GM19372 (cell line): ENCODE measurements around the gene ADAMTS16.

Experiments used
- ATAC-seq: cut with Tn5 transposase; IDR thresholded peaks from one replicate; pipeline ENCODE4 v1.9.1; 2021; ENCODE audit warnings: mild to moderate bottlenecking, low read depth, moderate library complexity; ENCODE audit not compliant: unreplicated experiment

Gene ADAMTS16

DNA sequence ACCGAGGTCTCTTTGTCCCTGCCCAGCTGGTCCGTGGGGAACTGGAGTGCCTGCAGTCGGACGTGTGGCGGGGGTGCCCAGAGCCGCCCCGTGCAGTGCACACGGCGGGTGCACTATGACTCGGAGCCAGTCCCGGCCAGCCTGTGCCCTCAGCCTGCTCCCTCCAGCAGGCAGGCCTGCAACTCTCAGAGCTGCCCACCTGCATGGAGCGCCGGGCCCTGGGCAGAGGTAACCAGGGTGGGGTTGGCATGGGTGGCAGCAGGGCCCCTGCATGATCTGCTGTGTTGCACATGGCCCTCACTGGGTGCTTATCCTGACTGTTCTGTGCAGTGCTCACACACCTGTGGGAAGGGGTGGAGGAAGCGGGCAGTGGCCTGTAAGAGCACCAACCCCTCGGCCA lies 163.1 kb downstream of the ADAMTS16 start:
- ATAC-seq, result no peak

DNA sequence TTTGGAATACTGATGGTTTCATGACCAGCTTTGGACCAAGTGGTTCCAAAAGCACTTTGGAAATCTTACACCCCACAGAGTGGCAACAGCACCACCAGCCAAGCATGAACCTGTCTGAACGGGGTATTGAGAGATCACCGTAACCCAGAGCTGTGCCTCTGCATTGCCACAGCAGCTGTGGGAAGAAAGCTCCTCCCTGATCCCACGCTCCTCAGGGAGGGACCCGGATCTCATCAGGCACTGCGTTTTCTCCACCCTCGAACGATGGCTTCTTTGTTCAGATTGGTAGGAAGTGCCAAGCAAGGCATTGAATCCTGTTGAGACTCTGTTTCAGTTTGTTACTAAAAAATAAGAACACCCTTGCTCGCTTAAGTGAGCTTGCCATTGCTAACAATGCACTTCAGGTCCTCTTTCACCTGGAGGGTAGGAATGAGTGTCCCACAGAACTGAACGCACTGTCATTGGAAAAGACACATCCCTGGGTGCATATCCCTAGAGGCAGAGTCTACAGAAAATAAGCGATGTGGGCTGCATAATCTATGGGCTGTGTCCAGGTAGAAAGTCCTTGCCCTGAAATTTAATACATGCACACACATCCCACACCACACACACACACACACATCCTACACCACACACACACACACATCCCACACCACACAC lies 164.4 kb downstream of the ADAMTS16 start:
- ATAC-seq, result no peak

DNA sequence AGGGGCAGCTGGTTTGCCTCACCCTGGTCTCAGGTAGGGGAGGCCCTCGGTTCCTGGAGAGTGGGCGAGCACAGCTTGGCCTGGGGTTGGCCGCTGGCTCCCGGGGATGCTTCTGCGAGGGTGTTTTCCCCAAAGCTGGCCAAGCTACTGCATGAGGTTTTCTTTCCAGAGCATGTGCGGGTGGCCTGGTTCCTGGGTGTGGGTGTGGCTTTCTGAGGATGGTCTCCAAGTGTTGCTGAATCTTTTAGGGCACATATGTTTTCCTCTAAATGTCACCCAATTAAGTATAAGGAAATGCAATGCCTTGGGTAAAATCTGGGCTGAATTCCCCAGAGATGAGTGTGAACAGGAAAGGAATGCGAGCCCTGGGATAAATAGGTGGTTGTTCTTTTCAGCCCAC lies 166.6 kb downstream of the ADAMTS16 start:
- ATAC-seq, result no peak

DNA sequence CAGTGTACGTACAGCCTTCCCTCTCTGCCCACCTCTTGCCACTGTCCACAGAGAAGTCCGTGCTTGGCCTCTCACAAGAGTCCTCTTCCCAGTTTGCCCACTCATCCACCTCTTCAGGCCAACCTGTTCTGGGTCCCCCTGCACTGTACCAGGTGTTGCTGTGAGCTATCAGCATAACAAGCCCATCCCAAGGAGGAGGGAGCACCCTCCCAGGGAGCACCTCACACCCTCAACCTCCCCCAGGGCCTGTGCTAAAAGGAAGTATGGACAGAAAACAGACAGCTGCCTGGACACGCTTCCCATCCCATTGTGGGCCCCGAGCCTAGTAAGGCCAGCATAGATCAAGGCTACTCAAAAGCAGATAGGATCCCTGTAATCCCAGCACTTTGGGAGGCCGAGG lies 168.2 kb downstream of the ADAMTS16 start:
- ATAC-seq, result no peak

DNA sequence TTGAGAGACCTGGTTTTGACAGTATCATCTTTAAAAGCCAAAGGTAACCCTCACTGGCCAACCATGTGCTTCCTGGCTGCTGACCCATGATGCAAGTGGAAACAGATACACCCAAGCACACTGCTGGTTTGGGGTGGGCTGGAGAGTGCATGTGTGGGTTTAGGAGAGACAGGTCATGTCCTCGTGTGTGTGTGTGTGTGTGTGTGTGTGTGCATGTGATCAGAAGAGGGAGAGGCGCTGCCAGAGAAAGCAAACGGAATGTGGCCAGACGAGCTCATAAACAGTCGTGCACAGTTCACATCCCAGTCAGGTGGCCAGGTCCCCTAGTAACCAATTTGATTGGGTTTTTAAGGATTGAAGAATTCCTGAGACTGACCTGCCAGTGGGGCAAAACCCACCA lies 169.5 kb downstream of the ADAMTS16 start:
- ATAC-seq, result no peak

DNA sequence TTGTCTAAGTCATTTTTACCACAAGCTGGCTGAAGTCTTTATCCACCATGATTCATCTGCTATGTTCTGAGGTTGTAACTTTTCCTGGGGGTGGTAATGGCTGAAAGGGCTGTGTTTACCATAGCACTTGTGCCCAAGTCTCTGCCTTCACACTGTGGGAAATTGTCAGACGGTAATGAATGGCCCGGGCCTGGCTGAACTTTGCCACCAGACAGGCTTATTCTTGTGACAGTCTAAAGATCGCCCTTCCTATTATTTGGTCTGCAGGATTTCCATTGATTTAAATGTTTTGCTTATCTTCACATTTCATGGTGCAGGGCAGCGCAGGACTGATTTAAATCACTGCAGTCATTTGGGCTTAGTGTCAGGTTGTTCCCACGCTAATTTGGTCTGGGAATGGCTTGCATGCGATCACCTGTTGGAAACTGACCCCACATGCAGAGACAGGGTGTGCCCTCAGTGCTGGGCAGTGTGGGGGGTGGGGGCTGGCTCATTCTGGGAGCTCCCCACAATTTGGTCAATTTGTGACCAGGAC lies 173.0 kb downstream of the ADAMTS16 start:
- no peak for ATAC-seq

DNA sequence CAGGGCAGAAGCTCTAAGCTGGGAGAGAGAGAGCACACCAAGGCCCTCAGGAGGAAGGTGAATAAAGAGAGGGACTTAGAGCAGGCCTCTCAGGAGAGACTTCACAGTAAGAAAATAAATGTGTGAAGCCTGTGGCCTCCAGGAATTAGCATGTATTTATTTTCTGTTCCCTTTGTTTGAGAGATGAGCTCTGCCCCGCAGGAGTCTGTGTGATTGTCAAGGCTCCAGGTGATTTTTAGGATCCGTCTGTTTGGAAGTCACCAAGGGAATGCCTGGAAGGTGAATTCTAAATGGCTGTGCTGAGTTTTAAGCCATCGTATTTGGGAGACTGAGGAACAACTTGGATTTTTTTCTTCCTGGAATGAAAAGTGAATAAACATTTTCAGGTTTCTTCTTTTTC lies 174.0 kb downstream of the ADAMTS16 start:
- ATAC-seq, result no peak

DNA sequence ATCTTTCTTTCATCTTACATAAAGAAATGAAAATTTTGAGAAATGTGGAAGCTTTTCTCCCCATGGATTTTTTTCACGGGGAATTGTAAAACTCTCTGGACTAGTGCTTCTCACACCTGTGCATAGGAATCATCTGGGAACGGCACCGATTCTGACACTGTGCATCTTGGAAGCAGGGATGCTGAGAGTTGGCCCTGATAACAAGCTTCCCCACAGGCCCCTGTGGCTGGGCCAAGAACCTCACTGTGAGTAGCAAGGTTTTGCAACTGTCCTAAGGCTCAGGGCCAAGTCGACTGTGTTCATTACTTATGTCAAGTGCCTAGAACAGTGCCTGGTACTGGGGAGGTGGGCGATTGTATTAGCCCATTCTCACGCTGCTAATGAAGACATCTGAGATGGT lies 174.5 kb downstream of the ADAMTS16 start:
- no peak for ATAC-seq

DNA sequence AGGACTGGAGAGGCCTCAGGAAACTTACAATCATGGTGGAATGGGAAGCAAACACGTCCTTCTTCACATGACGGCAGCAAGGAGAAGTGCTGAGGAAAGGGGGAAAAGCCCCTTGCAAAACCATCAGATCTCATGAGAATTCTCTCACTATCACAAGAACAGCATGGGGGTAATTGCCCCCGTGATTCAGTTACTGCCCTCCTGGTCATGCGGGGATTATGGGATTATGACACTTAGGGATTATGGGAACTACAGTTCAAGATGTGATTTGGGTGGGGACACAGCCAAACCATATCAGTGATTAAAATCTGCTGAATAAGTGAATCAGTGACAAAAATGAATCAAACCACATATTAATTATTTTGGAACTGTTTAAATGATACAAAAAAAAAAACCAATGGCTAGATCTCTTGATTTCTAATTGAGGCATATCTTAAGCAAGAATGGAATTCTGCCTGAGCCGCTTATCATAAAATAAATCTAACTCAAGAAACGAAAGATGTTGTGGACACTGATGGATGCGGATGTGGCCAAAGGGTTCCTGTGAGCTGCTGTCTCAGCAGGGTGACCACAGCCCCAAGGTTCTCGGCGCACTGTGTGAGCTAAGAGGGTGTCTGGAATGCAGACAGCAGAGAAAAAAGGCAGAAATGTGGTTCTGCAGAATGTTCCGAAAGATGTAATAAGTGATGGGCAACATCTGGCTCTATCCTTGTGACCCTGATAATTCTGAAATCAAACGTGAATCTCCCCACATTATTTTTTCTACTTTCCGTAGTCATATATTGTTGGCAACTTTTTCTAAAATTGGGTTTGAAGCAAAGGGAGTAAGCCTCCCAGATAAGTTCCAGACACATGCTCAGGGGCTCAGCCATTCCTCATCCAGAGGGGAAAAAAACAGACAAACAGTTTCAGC lies 175.2 kb downstream of the ADAMTS16 start:
- ATAC-seq, result no peak

DNA sequence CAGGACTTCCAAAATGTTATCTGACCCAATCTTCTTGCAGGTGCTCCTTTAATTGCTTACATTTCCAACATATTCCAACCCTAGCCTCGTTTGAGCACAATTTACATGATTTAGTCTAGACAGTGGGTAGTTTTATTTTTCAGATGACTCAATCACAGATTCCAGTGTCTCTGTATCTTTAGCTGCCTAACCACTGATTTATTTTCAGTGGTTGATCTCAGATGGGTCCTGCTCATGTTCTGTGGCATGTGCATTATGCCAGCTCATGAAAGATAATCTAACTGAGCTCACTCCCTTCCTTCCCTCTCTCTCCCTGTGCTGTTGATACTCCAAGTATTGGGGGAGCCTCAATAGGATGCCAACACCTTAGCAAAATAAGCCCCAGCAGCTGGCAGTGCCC lies 176.2 kb downstream of the ADAMTS16 start:
- ATAC-seq, result no peak

DNA sequence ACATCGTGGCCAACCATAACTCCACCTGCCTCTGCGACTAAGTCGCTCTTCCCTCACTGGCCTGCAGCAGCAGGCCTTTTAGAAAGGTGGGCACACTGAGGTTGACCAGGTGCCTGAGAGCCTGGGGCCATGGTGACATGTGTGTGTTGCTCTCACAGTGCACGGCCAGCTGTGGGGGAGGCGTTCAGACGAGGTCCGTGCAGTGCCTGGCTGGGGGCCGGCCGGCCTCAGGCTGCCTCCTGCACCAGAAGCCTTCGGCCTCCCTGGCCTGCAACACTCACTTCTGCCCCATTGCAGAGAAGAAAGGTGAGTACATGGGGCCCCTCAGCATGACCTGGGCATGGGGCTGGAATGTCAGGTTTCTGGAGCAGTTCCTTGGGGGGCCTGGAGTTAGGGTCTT lies 177.8 kb downstream of the ADAMTS16 start:
- no peak for ATAC-seq

DNA sequence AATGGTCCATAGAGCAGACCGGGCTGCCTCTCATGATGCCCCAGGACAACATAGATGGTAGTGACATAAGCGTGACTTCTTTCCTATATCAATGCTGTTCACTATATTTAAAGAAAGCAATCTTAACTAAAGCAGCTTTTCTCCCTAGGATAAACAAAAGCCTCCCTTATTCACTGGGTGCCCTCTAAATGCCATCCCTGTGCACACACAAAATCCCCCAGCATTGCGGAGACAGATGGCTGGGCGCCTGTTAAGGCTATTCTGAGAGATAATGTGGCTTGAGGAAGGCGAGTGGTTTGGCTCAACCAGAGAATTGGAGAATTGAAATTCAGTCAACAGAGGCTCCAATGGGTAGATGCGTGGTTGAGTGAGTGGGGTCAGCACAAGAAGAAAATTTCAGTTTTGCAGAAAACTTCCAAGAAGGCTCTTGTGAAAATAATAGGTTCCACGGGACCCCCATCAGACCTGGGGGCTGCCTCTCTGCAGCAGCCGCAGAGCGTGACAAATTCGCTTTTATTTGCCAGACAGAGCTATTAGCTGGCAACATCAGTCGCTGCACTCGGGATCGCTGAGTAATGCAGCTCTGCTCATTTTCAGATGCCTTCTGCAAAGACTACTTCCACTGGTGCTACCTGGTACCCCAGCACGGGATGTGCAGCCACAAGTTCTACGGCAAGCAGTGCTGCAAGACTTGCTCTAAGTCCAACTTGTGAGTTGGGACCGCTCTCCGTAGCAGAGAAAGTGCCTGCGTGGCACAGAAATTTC lies 178.5 kb downstream of the ADAMTS16 start:
- no peak for ATAC-seq

DNA sequence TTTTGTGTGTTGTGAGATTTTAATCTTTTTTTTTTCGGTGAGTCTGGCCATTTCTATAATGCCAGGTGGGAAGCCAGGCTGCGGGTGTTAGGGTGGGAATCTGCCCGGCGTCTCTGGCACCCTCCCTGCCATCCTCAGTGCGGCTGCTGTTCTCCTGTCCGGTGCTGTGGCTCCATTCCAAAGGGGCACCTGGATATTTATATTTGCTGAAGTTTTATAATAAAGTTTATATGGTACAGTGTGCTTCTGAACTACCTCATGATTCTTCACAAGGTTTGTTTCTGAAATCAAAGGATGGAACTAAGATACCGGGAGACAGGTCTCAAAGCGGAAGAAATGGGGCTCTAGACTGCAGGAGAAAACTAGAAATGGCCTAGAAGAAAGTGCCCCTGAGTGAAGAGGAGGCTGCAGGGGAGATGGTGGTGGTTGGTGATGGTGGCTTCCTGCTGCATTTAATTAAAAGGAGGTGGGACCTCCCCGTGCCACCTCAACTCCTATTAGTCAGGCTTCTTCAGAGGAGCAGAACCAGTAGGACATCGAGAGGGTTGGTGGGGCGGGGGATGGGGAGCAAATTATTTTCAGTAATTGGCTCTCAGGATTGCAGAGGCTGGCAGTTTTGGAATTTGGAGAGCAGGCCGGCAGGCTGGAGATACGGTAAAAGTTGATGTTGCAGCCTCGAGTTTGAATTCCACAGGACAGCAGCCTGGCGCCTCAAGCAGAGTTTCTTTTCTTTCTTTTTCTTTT lies 180.1 kb downstream of the ADAMTS16 start:
- ATAC-seq, result no peak

DNA sequence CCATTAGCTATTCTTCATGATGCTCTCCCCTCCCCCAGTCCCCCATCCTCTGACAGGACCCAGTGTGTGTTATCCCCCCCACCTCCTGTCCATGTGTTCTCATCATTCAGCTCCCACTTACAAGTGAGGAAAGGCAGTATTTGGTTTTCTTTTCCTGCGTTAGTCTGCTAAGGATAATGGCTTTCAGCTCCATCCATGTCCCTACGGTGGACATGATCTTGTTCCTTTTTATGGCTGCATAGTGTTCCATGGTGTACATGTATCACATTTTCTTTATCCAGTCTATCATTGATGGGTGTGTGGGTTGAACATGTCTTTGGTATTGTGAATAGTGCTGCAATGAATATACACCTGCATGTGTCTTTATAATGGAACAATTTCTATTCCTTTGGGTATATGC lies 181.0 kb downstream of the ADAMTS16 start:
- ATAC-seq, result no peak

DNA sequence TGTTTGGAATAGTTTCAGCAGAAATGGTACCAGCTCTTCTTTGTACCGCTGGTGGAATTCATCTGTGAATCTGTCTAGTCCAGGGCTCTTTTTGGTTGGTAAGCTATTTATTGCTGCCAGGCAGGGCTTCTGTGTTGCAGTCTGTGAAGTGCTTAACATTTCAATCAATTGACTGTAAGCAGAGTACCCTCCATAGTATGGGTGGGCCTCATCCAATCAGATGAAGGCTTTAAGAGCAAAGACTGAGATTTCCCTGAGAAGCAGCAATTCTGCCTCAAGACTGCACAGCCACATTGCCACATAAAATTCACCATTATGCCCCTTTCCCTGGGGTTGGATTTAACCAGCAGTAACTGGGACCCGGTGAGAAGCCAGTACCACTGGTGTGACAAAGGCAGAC lies 183.4 kb downstream of the ADAMTS16 start:
- ATAC-seq, result no peak

DNA sequence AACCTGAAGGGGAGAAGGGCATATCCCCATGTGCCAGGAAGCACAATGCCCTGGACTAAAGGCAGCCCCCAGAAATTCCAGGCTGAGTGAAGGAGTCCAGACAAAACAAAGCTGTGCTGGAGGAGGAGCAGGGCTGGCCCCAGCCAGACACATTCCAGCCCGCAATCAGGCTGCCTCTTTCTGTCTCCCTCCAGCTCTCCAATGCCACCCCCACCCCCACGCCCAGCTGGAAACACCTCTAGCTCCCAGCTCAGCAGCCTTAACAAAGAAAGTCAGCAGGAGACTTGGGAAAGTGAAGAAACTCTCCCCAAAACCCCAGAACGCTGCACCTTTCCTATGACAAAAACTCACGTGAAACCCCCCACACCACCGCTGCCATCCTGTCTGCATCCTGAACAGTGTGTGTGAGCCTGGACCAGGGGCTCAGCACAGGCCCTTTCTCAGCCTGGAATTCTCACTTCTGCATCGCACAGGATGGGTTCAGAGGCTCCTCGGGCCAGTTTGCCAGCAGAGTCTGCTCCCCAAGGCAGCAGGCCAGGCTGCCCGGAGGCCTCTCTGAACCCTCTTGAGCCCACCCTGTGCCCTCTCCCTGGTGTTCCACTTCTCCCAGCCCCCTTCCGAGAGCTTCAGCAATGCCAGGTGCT lies 186.1 kb downstream of the ADAMTS16 start:
- ATAC-seq, result no peak

DNA sequence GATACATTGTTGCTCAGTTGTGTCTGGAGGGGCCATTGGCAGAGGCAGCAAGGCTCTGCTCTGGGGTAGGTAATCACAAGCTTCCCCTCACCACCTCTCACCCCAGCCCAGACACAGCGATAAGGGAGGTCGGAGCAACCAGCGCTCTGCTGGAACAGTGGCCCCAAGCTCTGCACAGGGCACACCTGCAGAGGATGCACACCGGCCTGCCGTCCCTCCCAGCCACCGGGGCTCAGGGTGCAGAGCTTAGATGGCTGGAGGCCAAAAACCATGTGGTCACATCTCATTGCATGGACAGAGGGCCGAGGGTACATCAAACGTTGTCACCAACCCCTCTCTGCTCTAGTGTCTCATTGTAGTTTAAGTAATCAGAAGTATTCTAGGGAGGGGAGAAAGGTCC lies 187.0 kb downstream of the ADAMTS16 start:
- no peak for ATAC-seq

DNA sequence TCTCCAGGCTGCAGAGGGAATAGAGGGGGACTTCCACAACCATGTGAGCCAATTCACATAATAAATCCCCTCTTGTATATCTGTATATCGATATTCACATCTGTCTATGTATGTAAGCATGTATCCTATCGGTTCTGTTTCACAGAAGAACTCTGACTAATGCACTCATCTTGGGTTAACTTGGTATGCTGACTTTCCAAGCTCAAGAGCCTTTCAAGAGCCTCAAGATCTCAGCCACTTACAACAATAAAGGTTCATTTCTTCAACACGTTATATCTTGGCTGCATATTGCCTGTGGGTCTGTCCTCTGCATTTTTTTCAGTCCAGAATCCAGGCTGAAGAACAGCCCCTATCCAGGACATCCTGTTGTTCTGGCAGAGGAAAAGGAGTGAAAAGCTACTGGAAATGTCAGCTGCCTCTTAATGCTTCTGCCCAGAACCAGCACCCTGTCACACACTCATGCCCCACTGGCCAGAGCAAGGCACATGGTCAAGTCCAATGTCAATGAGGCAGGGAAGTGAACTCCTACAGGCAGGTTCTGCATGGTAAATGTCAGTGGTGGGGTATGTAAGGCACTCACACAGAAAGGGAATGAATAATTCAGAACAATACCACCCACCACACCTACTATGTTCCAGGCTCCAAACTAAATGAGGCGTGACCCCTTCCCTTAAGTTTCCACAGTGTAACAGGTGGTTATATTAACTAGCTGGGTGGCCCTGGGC lies 190.8 kb downstream of the ADAMTS16 start:
- no peak for ATAC-seq

DNA sequence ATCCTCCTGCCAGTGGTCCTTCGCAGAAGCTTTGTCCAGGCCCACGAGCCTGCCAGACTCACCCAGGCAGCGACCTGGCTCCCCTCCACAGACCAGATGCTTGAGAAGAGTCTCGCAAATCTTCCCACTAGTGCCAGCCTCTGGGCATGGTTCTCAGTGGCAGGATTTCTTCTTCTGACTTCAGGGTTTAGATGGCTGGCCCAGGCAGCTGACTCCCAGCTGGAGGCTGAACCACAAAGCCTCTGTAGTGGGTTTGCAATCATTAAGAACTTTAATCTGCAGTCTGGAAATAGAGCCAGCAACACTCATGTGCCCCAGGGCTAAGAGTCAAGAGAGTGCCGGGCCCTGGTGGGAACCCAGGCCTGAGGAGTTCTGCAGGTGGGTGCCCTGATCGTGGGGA lies 191.7 kb downstream of the ADAMTS16 start:
- ATAC-seq, result no peak
